Psoas muscle (tissue), 8 donors: ENCODE measurements around the gene LONP2. TPM values are rescaled to one million over a fixed set of nuclear protein-coding genes. Genes with fewer than 3 reads are reported as not detected.
"Not testable (repeated sequence)": the region's sequence is repeated elsewhere in the genome, so short reads cannot be mapped to it uniquely, and the experiment has no call there.

Experiments used
- ATAC-seq, 4 donors: fragments of 200-7000 bp; cut with Tn5 transposase; one replicate each; pipeline ENCODE4 v1.9.1; 2020; ENCODE audit warnings: moderate library complexity in 3 of 4, mild to moderate bottlenecking in 2 of 4
- DNase-seq, 2 donors: peaks; one replicate each; pipeline ENCODE4 v3.0.0-alpha.2; 2020
- H3K27ac ChIP-seq: fragments of 200-600 bp; one replicate; pipeline ENCODE4 v1.8.0; 2022
- H3K27me3 ChIP-seq, 3 donors: fragments of 200-600 bp in 1 of 3; one replicate each; pipeline versions ENCODE4 v1.6.1 to v1.8.0; 2013 to 2022; ENCODE audit warnings: low read length in 2 of 3, mild to moderate bottlenecking in 2 of 3, moderate library complexity in 1 of 3; ENCODE audit not compliant: insufficient read depth in 3 of 3
- H3K36me3 ChIP-seq, 2 donors: fragments of 200-600 bp in 1 of 2; one replicate each; pipeline versions ENCODE4 v1.6.1 to v1.8.0; 2013 to 2022; ENCODE audit warnings: low read depth in 1 of 2, mild to moderate bottlenecking in 1 of 2, moderate library complexity in 1 of 2; ENCODE audit not compliant: insufficient read depth in 1 of 2
- H3K4me1 ChIP-seq: fragments of 200-600 bp; one replicate; pipeline ENCODE4 v1.8.0; 2022
- H3K4me3 ChIP-seq: fragments of 200-600 bp; one replicate; pipeline ENCODE4 v1.8.0; 2022; ENCODE audit warnings: mild to moderate bottlenecking
- H3K9me3 ChIP-seq: fragments of 200-600 bp; one replicate; pipeline ENCODE4 v1.8.0; 2022
- WGBS, 3 donors: extraction: QIAGEN DNeasy Blood & Tissue Kit; methylation state at CpG; one replicate each; pipeline versions ENCODE4 v1.1.6 to v1.1.7; 2013; 5-methylcytosine and 5-hydroxymethylcytosine counted together
- intact Hi-C, 2 donors: fragments of 100-400 bp; cut with DNase I; formaldehyde crosslinking; loops; one replicate each; pipeline versions ENCODE4 v1.11.0 to v1.14.2; 2022
- polyA plus RNA-seq, 3 donors: library from polyadenylated mRNA; stranded (reverse); fragments of 200-250 nt; gene quantifications; one replicate each; pipeline ENCODE4 v1.2.3, GENCODE V29; 2013
- total RNA-seq, 4 donors: library from RNA; stranded (reverse); fragmentation: NEBNext Ultra II Directional in 2 of 4; extraction: Animal tissue kit (Norgen Biotek cat#: 25700) in 2 of 4; gene quantifications; one replicate each; pipeline versions ENCODE4 v1.2.1 to v1.2.4, GENCODE V29; 2021 to 2023
- TF ChIP-seq, protein P1 (sequence below): fragments of 200-600 bp; IDR thresholded peaks from one replicate; pipeline ENCODE4 v1.8.0; 2022; ENCODE audit warnings: antibody characterized with exemption
- donor health status: healthy with polysubstance abuse.
- donor health status: DM: no; HTN: no; CAD: no; lungs with moderate emphysema.
- donor health status: Bipolar disorder and iron deficiency.
- donor health status: healthy.
- donor health status: DM: yes; HTN: yes; CAD: no.
- donor health status: DM: no; HTN: no; CAD: no.
- donor health status: DM: no; HTN: no; CAD: no.
- donor health status: DM: yes; HTN: yes; CAD: no.

LONP2 gene
- total and polyA plus RNA-seq, 7 donors, result 15.2 to 68.0 (median 46.5) TPM

DNA sequence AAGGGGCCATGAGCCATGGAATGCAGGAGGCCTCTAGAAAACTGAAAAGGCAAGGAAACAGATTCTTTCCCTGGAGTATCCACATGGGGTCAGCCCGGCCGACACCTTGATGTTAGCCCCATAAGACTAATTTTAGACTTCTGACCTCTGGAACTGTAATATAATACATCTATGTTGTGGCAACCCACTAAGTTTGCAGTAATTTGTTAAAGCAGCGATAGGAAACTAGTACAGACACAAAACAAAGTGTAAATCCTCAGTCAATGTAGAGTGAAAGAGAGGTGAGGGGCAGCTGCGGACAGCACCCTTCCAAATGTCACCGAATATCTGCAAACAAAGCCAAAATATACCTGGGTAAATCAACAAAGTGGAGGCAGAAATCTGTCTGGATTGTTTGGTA is 148.3 kb downstream of the LONP2 start:
- peak in 2 of 4 donors; percentile 34 to 41 for ATAC-seq
- 24 to 38% (median 33%) methylated on average over 5 of the region's 5 CpGs for WGBS, 3 donors
- Histone ChIP-seq H3K4me1 (peaks cover 24% of the 10 kb centered on the region), H3K27me3 (no peaks in the 10 kb centered on the region), H3K9me3 (no peaks in the 10 kb centered on the region), H3K36me3 (no peaks in the 10 kb centered on the region), H3K4me3 (no peak overlapping the region), H3K27ac (peak overlapping the region; percentile 87)
- intact Hi-C loops, result no loop called here
- TF ChIP-seq, protein P1, sequence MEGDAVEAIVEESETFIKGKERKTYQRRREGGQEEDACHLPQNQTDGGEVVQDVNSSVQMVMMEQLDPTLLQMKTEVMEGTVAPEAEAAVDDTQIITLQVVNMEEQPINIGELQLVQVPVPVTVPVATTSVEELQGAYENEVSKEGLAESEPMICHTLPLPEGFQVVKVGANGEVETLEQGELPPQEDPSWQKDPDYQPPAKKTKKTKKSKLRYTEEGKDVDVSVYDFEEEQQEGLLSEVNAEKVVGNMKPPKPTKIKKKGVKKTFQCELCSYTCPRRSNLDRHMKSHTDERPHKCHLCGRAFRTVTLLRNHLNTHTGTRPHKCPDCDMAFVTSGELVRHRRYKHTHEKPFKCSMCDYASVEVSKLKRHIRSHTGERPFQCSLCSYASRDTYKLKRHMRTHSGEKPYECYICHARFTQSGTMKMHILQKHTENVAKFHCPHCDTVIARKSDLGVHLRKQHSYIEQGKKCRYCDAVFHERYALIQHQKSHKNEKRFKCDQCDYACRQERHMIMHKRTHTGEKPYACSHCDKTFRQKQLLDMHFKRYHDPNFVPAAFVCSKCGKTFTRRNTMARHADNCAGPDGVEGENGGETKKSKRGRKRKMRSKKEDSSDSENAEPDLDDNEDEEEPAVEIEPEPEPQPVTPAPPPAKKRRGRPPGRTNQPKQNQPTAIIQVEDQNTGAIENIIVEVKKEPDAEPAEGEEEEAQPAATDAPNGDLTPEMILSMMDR, result no peak
- no peak for DNase-seq

GRCh38 chr16:48393485-48394354 is 149.6 kb downstream of the LONP2 start:
- DNase-seq, result peak; percentile 68 to 83
- Histone ChIP-seq H3K27me3 (no peaks in the 10 kb centered on the region), H3K27ac (peak overlapping the region; percentile 87), H3K9me3 (no peaks in the 10 kb centered on the region), H3K4me3 (no peak overlapping the region), H3K4me1 (peaks cover 24% of the 10 kb centered on the region), H3K36me3 (no peaks in the 10 kb centered on the region)
- intact Hi-C loops, result no loop called here
- 24 to 38% (median 25%) methylated on average over 11 of the region's 11 CpGs for WGBS, 3 donors
- ATAC-seq, result peak; percentile 92 to 96 (median 94)
- TF ChIP-seq, protein P1, result no peak

GRCh38 chr16:48394355-48394703 is 150.2 kb downstream of the LONP2 start:
- ATAC-seq (peak; percentile 9 to 30 (median 28)), DNase-seq (no peak)
- TF ChIP-seq, protein P1, result no peak
- H3K27ac ChIP-seq, result peak overlapping the region; percentile 87
- no peaks in the 10 kb centered on the region for H3K27me3 ChIP-seq
- intact Hi-C loops, result no loop called here
- 72 to 85% (median 78%) methylated on average over 6 of the region's 6 CpGs for WGBS, 3 donors
- H3K9me3 ChIP-seq, result no peaks in the 10 kb centered on the region
- peaks cover 24% of the 10 kb centered on the region for H3K4me1 ChIP-seq
- H3K4me3 ChIP-seq, result no peak overlapping the region
- no peaks in the 10 kb centered on the region for H3K36me3 ChIP-seq

DNA sequence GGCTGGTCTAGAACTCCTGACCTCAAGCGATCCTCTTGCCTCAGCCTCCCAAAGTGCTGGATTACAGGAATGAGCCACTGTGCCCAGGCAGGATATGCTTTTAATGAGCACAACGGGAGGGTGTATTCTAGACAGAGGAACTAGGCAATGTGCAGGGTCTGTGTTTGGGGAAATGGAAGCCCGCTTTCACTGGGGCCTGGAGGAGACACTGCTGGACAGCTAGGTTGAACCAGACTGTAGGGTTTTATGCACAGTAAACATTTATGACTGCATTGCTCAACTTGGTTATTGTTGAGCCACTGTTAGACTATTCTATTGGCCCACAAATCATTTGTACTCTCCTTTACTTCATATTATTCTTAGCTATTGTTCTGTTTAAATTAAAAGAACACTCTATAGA is 151.3 kb downstream of the LONP2 start:
- Histone ChIP-seq H3K27ac (no peak overlapping the region), H3K4me3 (no peak overlapping the region), H3K27me3 (no peaks in the 10 kb centered on the region), H3K4me1 (peaks cover 24% of the 10 kb centered on the region), H3K36me3 (no peaks in the 10 kb centered on the region), H3K9me3 (no peaks in the 10 kb centered on the region)
- intact Hi-C loops, result no loop called here
- ATAC-seq (no peak), DNase-seq (no peak)
- WGBS, 3 donors, result 87 to 92% (median 90%) methylated on average over 3 of the region's 3 CpGs
- TF ChIP-seq, protein P1, result no peak

DNA sequence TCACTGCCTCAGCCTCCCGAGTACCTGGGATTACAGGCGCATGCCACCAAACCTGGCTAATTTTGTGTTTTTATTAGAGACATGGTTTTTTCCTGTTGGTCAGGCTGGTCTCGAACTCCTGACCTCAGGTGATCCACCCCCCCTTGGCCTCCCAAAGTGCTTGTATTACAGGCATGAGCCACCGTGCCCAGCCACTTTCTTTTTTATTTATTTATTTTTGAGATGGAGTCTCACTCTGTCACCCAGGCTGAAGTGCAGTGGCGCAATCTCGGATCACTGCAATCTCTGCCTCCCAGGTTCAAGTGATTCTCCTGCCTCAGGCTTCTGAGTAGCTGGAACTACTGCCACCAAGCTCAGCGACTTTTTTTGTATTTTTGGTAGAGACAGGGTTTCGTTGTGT is 158.4 kb downstream of the LONP2 start:
- H3K9me3 ChIP-seq, H3K27ac ChIP-seq, H3K36me3 ChIP-seq, ATAC-seq, intact Hi-C loops, DNase-seq, H3K4me1 ChIP-seq, H3K27me3 ChIP-seq, H3K4me3 ChIP-seq: not testable (repeated sequence)
- 86 to 93% (median 92%) methylated on average over 8 of the region's 8 CpGs for WGBS, 3 donors
